ENCODE data around the gene CRYBA2. TPM values are rescaled to one million over a fixed set of nuclear protein-coding genes. Genes with fewer than 3 reads are reported as not detected.

Gene CRYBA2
- total RNA-seq, 1 donor = not detected

- H3K4me1 ChIP-seq (ENCODE audit: insufficient read depth, low read length) = no peaks in the 10 kb centered on the region
- H3K4me3 ChIP-seq (ENCODE audit: low read length) = no peak overlapping the region
- H3K27me3 ChIP-seq (ENCODE audit: insufficient read depth, low read length) = peaks cover 3% of the 10 kb centered on the region
- H3K9me3 ChIP-seq (ENCODE audit: low read depth, low read length) = no peaks in the 10 kb centered on the region
These were observed 34.9 kb upstream of the CRYBA2 start for GRCh38 chr2:219028141-219028540.

GRCh38 chr2:219027511-219028055 lies 34.4 kb upstream of the CRYBA2 start:
- Histone ChIP-seq H3K9me3 (ENCODE audit: low read depth, low read length) (no peaks in the 10 kb centered on the region), H3K27me3 (ENCODE audit: insufficient read depth, low read length) (no peaks in the 10 kb centered on the region), H3K4me3 (ENCODE audit: low read length) (no peak overlapping the region), H3K4me1 (ENCODE audit: insufficient read depth, low read length) (no peaks in the 10 kb centered on the region)

GRCh38 chr2:219026946-219027345 lies 33.7 kb upstream of the CRYBA2 start:
- Histone ChIP-seq H3K27me3 (ENCODE audit: insufficient read depth, low read length) (no peaks in the 10 kb centered on the region), H3K4me1 (ENCODE audit: insufficient read depth, low read length) (no peaks in the 10 kb centered on the region), H3K4me3 (ENCODE audit: low read length) (no peak overlapping the region), H3K9me3 (ENCODE audit: low read depth, low read length) (no peaks in the 10 kb centered on the region)

DNA sequence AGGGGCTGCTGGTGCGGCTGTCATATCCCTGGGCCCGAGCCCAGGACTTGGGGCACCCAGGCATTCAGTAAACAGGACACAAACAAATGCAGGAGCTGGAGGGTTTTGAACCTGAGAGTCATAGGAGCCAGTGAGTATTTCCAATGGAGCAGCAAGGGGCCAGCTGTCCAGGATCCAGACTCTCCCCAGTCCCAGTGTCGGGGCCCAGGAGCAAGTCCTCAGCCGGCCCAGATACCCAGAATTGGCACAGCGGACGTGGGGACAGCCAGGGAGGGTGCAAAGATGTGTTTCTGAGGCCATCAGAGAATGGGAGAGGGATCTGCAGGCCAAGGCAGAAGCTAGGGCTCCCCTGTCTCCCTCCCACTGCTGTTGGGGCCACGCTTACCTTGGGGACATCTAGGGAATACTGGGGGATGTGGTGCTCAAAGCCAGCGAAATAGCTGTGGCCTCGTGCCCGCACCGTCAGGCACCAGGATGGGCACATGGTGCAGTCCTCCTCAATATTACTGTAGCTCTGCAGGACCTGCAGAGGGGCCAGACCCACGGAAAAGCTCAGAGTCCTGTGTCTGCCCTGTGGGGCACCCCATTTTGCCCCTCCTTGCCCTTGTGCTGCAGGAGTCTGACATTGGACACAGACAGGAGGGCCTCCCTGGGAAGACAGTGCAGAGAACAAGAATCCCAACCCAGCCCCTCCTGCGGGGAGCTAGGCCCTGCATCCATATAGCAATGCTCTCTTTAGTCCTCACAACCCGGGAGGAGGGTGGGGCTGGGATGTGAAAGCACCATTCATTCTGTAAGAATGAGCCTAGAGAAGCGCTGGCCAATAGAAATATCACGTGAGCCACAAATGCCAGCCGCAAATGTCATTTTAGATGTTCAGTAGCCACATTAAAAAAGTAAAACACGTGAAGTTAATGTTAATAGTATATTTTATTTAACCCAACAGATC lies 32.7 kb upstream of the CRYBA2 start:
- Histone ChIP-seq H3K4me1 (ENCODE audit: insufficient read depth, low read length) (no peaks in the 10 kb centered on the region), H3K4me3 (ENCODE audit: low read length) (no peak overlapping the region), H3K27me3 (ENCODE audit: insufficient read depth, low read length) (no peaks in the 10 kb centered on the region), H3K9me3 (ENCODE audit: low read depth, low read length) (no peaks in the 10 kb centered on the region)

DNA sequence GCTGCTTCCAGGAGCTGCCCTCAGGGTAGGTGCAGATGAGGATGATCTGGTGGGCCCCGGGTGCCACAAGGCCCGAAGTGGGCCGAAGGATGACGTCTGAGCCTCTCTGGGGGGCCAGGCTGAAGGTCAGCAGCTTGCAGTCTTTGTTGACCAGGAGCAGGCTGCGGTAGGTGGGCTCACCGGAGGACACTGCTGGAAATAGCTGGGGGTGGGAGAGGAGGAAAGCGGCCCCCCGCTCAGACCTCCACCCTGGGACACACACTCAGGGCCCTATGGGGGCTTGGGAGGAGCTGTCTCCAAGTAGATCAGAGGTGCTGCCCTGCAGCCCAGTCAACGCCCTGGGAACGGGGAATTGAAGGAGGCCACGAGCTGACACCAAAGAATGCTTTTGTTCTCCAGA lies 30.8 kb upstream of the CRYBA2 start:
- Histone ChIP-seq H3K27me3 (ENCODE audit: insufficient read depth, low read length) (no peaks in the 10 kb centered on the region), H3K4me1 (ENCODE audit: insufficient read depth, low read length) (no peaks in the 10 kb centered on the region), H3K9me3 (ENCODE audit: low read depth, low read length) (no peaks in the 10 kb centered on the region), H3K4me3 (ENCODE audit: low read length) (no peak overlapping the region)

GRCh38 chr2:219023045-219023605 lies 29.9 kb upstream of the CRYBA2 start:
- H3K4me1 ChIP-seq (ENCODE audit: insufficient read depth, low read length) = no peaks in the 10 kb centered on the region
- H3K4me3 ChIP-seq (ENCODE audit: low read length) = no peak overlapping the region
- H3K27me3 ChIP-seq (ENCODE audit: insufficient read depth, low read length) = no peaks in the 10 kb centered on the region
- H3K9me3 ChIP-seq (ENCODE audit: low read depth, low read length) = no peaks in the 10 kb centered on the region

GRCh38 chr2:219022616-219023015 lies 29.4 kb upstream of the CRYBA2 start:
- no peak overlapping the region for H3K4me3 ChIP-seq (ENCODE audit: low read length)
- H3K9me3 ChIP-seq (ENCODE audit: low read depth, low read length) = no peaks in the 10 kb centered on the region
- no peaks in the 10 kb centered on the region for H3K4me1 ChIP-seq (ENCODE audit: insufficient read depth, low read length)
- H3K27me3 ChIP-seq (ENCODE audit: insufficient read depth, low read length) = no peaks in the 10 kb centered on the region

DNA sequence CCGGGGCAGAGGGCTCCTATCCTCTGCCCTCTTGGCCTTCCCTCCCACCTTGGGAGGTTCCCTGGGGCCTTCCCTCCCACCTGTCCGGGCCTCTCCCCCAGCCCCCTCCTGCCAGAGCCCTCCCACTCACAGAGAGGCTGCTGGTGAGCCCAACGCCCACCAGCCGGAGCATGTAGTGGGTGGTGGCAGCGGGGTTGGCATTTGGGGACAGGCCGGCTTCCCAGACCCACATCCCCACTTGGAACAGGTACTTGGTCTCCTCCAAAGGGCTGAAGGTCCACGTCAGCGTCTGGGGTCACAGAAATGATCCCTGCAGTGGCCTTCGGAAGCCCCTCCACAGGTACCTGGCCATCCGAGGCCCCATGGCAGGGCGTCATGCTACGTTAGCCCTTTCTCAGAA lies 28.8 kb upstream of the CRYBA2 start:
- no peak overlapping the region for H3K4me3 ChIP-seq (ENCODE audit: low read length)
- no peaks in the 10 kb centered on the region for H3K4me1 ChIP-seq (ENCODE audit: insufficient read depth, low read length)
- no peaks in the 10 kb centered on the region for H3K9me3 ChIP-seq (ENCODE audit: low read depth, low read length)
- H3K27me3 ChIP-seq (ENCODE audit: insufficient read depth, low read length) = no peaks in the 10 kb centered on the region

GRCh38 chr2:219021591-219021990 lies 28.4 kb upstream of the CRYBA2 start:
- no peaks in the 10 kb centered on the region for H3K4me1 ChIP-seq (ENCODE audit: insufficient read depth, low read length)
- no peak overlapping the region for H3K4me3 ChIP-seq (ENCODE audit: low read length)
- no peaks in the 10 kb centered on the region for H3K9me3 ChIP-seq (ENCODE audit: low read depth, low read length)
- H3K27me3 ChIP-seq (ENCODE audit: insufficient read depth, low read length) = no peaks in the 10 kb centered on the region

DNA sequence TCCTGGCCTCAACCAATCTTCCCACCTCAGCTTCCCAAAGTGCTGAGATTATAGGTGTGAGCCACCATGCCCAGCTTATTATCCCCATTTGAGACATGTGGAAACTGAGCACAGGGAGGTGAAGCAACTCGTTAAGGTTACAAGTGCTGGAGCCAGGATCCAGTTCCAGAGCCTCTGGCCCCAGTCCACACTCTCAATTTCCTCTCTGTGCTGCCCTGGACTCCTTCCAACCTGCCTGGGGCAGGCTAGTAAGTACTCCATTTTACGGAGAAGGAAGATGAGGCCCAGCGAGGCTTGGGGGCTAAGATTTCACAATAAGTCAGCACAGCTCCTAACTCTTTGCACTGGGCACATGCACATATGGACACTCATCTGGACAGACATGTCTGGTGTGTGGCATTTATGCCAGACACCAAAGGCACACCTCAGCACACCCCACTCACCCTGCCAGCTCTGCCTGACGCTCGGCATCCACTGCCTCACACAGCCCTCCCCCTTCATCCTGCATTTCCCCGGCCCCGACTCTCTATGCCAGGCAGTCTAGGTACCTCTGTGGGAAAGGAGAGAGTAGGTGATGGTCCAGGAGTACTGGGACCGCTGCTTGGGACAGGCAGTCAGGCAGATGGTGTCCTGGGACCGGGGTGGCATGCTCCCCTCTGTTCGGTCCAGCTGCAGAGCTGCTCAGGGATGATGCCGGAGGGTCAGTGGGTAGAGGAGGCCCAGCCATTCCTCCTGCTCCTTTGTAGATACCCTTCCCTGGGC lies 27.6 kb upstream of the CRYBA2 start:
- H3K27me3 ChIP-seq (ENCODE audit: insufficient read depth, low read length) = no peaks in the 10 kb centered on the region
- no peaks in the 10 kb centered on the region for H3K9me3 ChIP-seq (ENCODE audit: low read depth, low read length)
- no peaks in the 10 kb centered on the region for H3K4me1 ChIP-seq (ENCODE audit: insufficient read depth, low read length)
- H3K4me3 ChIP-seq (ENCODE audit: low read length) = no peak overlapping the region

DNA sequence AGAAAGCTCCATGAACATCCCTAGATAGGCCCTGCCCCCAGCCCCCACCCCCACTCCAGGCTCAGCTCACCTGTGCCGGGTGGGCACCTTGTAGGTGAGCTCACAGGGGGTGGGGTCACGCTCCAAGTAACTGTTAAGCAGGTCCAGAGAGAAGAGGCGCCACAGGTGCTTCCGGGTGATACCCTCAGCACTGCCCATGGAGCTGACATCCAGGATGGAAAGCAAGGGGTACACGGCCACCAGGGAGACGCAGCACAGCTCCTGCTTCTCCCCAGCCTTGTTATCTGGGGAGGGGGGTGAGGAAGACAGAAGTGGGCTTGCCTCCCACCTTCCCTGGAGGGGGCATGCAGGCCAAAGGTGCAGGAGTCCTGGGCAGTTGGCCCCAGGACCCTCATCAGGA lies 26.2 kb upstream of the CRYBA2 start:
- Histone ChIP-seq H3K4me3 (ENCODE audit: low read length) (no peak overlapping the region), H3K9me3 (ENCODE audit: low read depth, low read length) (no peaks in the 10 kb centered on the region), H3K27me3 (ENCODE audit: insufficient read depth, low read length) (no peaks in the 10 kb centered on the region), H3K4me1 (ENCODE audit: insufficient read depth, low read length) (no peaks in the 10 kb centered on the region)

DNA sequence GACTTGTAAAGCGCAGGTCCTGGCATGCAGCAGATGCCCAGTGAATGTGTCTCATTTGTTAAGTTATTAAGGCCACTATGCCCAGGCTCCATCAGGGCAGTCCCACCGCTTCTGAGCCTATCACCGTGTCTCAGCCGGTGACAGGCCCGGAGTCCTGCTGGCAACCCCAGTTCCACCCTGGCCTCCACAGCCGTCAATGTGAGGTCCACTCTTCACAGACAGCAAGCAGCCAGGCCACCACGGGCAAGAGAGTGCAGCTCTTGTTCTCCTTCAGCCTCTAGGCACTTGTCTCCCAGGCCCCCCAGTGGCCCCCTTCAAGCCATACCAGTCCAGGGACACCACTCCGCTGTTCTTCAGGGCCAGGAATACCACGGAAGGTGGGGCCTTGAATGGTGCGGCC lies 25.5 kb upstream of the CRYBA2 start:
- no peaks in the 10 kb centered on the region for H3K9me3 ChIP-seq (ENCODE audit: low read depth, low read length)
- H3K4me3 ChIP-seq (ENCODE audit: low read length) = no peak overlapping the region
- H3K27me3 ChIP-seq (ENCODE audit: insufficient read depth, low read length) = no peaks in the 10 kb centered on the region
- no peaks in the 10 kb centered on the region for H3K4me1 ChIP-seq (ENCODE audit: insufficient read depth, low read length)

DNA sequence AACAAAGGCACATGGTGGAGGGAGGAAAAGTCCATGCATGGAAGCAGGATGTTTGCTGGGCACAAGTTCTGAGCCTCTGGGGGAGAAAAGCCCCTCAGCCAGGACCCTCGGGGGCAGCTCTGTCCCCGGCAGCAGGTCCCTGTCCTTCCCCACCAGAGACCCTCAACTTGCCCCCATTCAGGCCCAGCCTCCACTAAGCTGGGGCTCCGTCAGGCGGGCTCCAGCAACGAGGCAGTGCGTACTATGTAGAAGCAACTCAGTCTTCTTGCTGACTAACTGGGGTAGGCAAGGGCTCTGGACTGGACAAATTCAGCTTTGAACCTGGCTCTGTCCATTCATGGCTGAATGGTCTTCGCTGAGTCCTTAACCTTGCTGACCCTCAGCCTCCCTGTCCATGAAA lies 25.1 kb upstream of the CRYBA2 start:
- no peaks in the 10 kb centered on the region for H3K27me3 ChIP-seq (ENCODE audit: insufficient read depth, low read length)
- H3K4me1 ChIP-seq (ENCODE audit: insufficient read depth, low read length) = no peaks in the 10 kb centered on the region
- no peaks in the 10 kb centered on the region for H3K9me3 ChIP-seq (ENCODE audit: low read depth, low read length)
- no peak overlapping the region for H3K4me3 ChIP-seq (ENCODE audit: low read length)

DNA sequence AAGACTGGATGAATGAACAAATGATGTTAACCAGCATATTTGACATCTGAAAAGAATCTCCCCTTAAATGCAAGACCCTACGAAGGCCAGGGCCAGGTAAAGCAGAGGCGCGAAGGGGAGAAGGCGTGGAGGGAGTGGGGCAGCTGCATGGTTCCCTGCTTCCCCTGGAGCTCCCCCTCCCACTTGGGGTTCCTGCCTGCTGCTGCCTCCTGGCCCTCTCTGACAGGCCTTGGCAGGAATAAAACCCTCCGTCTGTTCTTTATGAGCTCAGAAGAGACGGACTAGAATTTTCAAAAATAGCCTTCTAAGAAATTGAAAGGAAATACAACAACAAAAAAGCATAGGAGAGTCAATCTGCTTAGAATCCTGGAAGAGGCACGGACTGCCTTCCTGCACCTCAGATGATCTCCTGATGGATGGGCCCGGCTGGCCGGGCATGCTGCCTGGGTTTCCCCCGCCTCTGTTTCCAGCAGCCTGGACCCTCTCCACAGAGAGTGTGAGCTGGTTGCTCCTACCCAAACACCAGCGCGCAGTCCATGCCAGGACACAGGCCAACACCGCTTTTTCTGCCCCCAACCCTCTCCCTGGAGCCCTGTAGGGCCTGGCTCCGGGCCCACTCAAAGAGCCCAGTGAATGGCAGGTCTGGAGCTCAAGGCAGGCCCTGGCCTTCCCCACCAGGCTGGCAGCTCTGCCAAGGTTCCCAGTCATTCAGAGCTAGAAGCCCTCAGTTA lies 24.1 kb upstream of the CRYBA2 start:
- Histone ChIP-seq H3K9me3 (ENCODE audit: low read depth, low read length) (no peaks in the 10 kb centered on the region), H3K4me3 (ENCODE audit: low read length) (no peak overlapping the region), H3K4me1 (ENCODE audit: insufficient read depth, low read length) (no peaks in the 10 kb centered on the region), H3K27me3 (ENCODE audit: insufficient read depth, low read length) (no peaks in the 10 kb centered on the region)
